Parathyroid adenoma (tissue), 2 donors: ENCODE results near the gene ASPG.

Source experiments
- H2AFZ ChIP-seq: fragments of 300-600 bp; sonication (generic); one replicate; pipeline ENCODE4 v1.7.0; 2017; ENCODE audit warnings: antibody characterized with exemption, mild to moderate bottlenecking
- H3K27ac ChIP-seq: fragments of 300-600 bp; sonication (generic); one replicate; pipeline ENCODE4 v1.7.0; 2017
- H3K27me3 ChIP-seq: fragments of 300-600 bp; sonication (generic); one replicate; pipeline ENCODE4 v1.7.0; 2017; ENCODE audit warnings: low read length; ENCODE audit not compliant: control insufficient read depth, insufficient read depth
- H3K36me3 ChIP-seq: fragments of 300-600 bp; sonication (generic); one replicate; pipeline ENCODE4 v1.7.0; 2017; ENCODE audit warnings: low read length; ENCODE audit not compliant: control insufficient read depth, insufficient read depth
- H3K4me1 ChIP-seq: fragments of 300-600 bp; sonication (generic); one replicate; pipeline ENCODE4 v1.7.0; 2017; ENCODE audit warnings: control low read depth
- H3K4me2 ChIP-seq: fragments of 300-600 bp; sonication (generic); one replicate; pipeline ENCODE4 v1.7.0; 2017; ENCODE audit warnings: low read length
- H3K4me3 ChIP-seq: fragments of 300-600 bp; sonication (generic); one replicate; pipeline ENCODE4 v1.7.0; 2017; ENCODE audit warnings: low read depth, low read length
- H3K79me2 ChIP-seq: fragments of 300-600 bp; sonication (generic); one replicate; pipeline ENCODE4 v1.7.0; 2017; ENCODE audit warnings: control low read depth
- H3K9ac ChIP-seq: fragments of 300-600 bp; sonication (generic); one replicate; pipeline ENCODE4 v1.7.0; 2017; ENCODE audit warnings: mild to moderate bottlenecking
- H3K9me3 ChIP-seq: fragments of 300-600 bp; sonication (generic); one replicate; pipeline ENCODE4 v1.7.0; 2017; ENCODE audit warnings: low read length; ENCODE audit not compliant: control insufficient read depth
- TF ChIP-seq, protein P1 (sequence below): fragments of 300-600 bp; sonication (generic); IDR thresholded peaks from one replicate; pipeline ENCODE4 v1.7.0; 2017; ENCODE audit warnings: antibody characterized with exemption, mild to moderate bottlenecking
- donor health status: primary hyperparathyroidism.

The ASPG gene

DNA sequence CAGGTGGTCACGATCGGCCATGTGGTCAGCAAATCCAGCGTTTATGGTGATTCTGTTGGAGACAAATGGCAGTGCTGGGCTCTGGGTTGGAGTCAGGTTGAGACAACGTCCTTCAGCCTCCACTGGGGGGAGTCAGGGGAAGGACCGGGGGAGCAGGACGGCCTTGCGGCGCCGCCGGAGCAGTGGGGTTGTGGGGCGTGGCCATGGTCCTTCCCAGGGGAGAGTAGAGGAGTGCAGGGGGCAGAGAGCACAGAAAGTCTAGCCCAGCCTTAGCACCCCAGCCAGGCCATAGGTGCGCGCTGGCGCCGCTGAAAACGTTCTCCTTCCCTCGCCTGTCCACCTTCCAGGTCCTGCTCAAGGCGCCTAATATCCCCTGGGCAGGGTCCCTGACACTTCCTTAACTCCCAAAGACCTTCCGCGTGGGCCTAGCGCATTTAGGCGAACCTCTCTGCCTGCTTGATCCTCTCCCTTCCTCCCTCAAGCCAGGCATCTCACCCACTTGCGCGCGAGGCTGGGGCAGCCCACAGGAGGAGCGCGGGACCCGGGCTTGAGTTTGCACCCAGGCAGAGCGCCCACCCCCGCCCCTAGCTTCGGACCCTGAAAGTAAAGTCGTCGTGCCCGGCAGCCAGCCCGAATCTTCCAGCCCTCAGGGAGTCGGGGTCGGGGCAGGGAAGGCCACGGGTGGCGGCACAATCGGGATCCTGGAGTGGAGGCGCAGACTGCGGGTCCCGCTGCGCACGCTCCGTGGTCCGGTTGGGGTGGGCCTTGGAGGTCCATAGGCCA lies 49.8 kb downstream of the ASPG start:
- H3K4me2 ChIP-seq, result peak overlapping the region; percentile 12
- H2AFZ ChIP-seq, result no peak overlapping the region
- TF ChIP-seq, protein P1, sequence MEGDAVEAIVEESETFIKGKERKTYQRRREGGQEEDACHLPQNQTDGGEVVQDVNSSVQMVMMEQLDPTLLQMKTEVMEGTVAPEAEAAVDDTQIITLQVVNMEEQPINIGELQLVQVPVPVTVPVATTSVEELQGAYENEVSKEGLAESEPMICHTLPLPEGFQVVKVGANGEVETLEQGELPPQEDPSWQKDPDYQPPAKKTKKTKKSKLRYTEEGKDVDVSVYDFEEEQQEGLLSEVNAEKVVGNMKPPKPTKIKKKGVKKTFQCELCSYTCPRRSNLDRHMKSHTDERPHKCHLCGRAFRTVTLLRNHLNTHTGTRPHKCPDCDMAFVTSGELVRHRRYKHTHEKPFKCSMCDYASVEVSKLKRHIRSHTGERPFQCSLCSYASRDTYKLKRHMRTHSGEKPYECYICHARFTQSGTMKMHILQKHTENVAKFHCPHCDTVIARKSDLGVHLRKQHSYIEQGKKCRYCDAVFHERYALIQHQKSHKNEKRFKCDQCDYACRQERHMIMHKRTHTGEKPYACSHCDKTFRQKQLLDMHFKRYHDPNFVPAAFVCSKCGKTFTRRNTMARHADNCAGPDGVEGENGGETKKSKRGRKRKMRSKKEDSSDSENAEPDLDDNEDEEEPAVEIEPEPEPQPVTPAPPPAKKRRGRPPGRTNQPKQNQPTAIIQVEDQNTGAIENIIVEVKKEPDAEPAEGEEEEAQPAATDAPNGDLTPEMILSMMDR, result peak; percentile 12
- no peaks in the 10 kb centered on the region for H3K79me2 ChIP-seq
- H3K4me3 ChIP-seq, result peak overlapping the region; percentile 22
- no peaks in the 10 kb centered on the region for H3K36me3 ChIP-seq
- no peak overlapping the region for H3K27ac ChIP-seq
- no peak overlapping the region for H3K9ac ChIP-seq
- H3K27me3 ChIP-seq, result peaks cover 7% of the 10 kb centered on the region
- H3K9me3 ChIP-seq, result no peaks in the 10 kb centered on the region
- H3K4me1 ChIP-seq, result peaks cover 6% of the 10 kb centered on the region

DNA sequence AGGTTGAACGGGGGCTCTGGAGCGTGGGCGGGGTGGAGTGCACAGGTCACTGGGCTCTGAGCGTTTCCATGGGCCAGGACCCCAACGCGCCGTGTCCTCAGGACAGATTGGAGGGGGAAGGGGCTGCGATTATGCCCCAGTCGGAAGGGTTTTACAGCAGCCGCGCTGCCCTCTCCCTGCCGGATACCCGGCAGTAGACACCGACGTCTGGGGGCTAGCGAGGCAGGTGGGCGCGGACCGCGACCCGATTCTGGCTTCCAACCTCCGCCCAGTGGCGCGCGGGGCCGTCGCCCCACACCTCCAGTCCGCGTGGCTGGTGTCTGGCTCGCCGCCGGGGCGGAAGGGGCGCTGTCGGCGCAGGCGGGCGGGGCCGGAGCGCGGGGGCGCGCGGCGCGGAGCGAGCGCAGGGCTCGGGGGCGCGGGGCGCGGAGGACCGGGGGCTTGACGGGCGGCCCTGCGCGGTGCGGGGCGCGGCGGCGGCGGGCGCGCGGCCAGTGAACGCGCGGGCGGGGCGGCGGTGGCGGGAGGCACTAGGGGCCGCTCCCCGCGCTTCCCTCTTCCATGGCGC lies 50.5 kb downstream of the ASPG start:
- Histone ChIP-seq H2AFZ (no peak overlapping the region), H3K4me2 (peak overlapping the region; percentile 12), H3K4me3 (no peak overlapping the region), H3K36me3 (no peaks in the 10 kb centered on the region), H3K9me3 (no peaks in the 10 kb centered on the region), H3K27ac (no peak overlapping the region), H3K79me2 (no peaks in the 10 kb centered on the region), H3K9ac (no peak overlapping the region), H3K4me1 (peaks cover 6% of the 10 kb centered on the region), H3K27me3 (peaks cover 7% of the 10 kb centered on the region)
- TF ChIP-seq, protein P1, result no peak

DNA sequence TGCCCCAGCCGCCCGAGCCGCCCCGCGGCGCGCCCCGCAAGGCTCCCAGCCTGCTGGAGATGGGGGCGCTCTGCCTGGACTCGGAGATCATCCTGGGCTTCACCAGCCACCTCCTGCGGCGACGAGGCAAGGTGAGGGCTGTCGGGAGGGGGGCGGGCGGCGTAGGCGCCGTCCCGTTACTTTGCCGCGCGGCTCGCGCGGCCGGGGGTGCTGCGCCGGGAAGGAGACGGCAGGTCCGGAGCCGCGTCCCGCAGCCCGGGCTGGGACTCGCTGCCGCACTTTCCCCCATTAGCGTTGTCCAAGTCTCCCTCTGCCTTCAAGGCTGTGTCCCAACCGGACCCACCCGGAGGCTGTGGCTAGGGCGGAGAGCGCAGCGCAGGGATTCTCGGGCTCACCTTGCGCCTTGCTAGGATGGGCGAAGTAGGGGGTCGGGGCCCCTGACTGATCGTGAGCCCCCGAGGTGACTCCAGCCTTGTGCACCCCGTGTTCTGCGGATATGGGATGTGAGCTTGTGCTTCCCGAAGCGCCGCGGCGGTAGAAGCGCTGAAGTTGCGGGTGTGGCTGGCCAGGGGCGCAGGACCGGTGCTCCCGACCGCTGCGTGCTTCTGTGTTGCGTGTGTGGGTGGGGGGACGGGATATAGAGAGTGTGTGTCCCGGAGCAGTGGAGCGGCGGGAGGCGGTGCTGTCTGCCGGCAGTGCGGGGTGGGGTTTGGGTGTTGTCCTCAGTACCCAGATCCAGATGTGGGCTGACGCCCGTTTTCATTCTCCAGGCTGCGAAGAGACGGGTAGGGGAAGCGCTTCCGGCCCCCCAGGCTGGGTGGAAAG lies 51.2 kb downstream of the ASPG start:
- H3K79me2 ChIP-seq, result no peaks in the 10 kb centered on the region
- H3K9me3 ChIP-seq, result no peaks in the 10 kb centered on the region
- peak overlapping the region; percentile 38 for H2AFZ ChIP-seq
- no peak overlapping the region for H3K9ac ChIP-seq
- TF ChIP-seq, protein P1, result no peak
- H3K4me2 ChIP-seq, result peak overlapping the region; percentile 86
- H3K36me3 ChIP-seq, result no peaks in the 10 kb centered on the region
- H3K27me3 ChIP-seq, result peaks cover 7% of the 10 kb centered on the region
- no peak overlapping the region for H3K27ac ChIP-seq
- H3K4me3 ChIP-seq, result no peak overlapping the region
- H3K4me1 ChIP-seq, result peaks cover 6% of the 10 kb centered on the region

DNA sequence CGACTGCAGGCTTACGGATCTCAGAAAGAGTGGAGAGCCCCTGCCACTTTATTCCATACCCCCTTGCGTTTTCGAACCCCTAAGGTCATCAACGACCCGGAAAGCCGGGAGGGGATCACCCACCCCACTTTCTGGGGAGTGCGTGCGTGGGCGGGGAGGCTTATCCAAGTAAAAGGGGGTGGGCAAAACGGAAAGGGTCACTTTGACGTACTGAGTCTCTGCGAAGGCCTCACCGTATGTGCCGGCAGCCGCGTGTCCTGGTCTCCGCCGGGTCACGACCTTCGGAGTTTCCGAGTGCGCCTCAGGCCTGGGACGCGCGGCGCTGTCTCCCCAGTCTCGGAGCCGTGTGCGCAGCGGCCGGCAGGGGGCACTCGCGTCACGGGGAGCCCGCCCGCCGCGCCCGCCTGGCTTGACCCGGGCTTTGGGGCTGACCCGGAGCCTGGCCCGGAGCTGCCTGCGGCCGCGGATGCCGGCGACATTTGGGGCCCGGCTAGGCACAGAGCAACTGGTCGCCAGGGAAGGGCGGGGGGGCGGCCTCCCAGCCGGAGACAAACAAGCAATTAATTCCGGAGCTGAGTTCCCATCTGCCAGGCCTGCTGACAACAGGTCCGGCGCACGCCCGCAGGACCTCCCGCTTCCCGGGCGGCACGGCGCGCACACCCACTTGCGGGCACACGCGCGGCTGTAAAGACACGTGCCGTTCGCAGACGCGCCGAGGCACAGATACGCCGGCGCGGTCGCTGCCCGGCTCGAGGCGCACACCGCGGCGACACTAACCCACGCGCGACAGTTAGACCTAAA lies 52.0 kb downstream of the ASPG start:
- peak overlapping the region; percentile 86 for H3K4me2 ChIP-seq
- H3K4me3 ChIP-seq, result peak overlapping the region; percentile 48
- H3K4me1 ChIP-seq, result peaks cover 6% of the 10 kb centered on the region
- H3K36me3 ChIP-seq, result no peaks in the 10 kb centered on the region
- peak overlapping the region; percentile 11 for H3K27ac ChIP-seq
- H3K9me3 ChIP-seq, result no peaks in the 10 kb centered on the region
- TF ChIP-seq, protein P1, result peak; percentile 93
- H3K9ac ChIP-seq, result no peak overlapping the region
- peaks cover 7% of the 10 kb centered on the region for H3K27me3 ChIP-seq
- peak overlapping the region; percentile 80 for H2AFZ ChIP-seq
- no peaks in the 10 kb centered on the region for H3K79me2 ChIP-seq
